ENCODE measurements around the gene SCD5. TPM values are rescaled to one million over a fixed set of nuclear protein-coding genes. Genes with fewer than 3 reads are reported as not detected.

SCD5 gene
- total RNA-seq, 4 donors from 2014 or later, result 0.70 to 5.0 (median 3.0) TPM

GRCh38 chr4:82696117-82696860, 102.3 kb downstream of the SCD5 start:
- Histone ChIP-seq H3K27me3 (no peaks in the 10 kb centered on the region), H3K4me3 (no peak overlapping the region), H3K27ac (no peak overlapping the region), H3K36me3 (no peaks in the 10 kb centered on the region), H3K4me1 (no peaks in the 10 kb centered on the region), H3K9me3 (no peaks in the 10 kb centered on the region)
- TF ChIP-seq POLR2A (IDR thresholded peaks at IDR 0.05), result no peak
- TF ChIP-seq, protein P1, sequence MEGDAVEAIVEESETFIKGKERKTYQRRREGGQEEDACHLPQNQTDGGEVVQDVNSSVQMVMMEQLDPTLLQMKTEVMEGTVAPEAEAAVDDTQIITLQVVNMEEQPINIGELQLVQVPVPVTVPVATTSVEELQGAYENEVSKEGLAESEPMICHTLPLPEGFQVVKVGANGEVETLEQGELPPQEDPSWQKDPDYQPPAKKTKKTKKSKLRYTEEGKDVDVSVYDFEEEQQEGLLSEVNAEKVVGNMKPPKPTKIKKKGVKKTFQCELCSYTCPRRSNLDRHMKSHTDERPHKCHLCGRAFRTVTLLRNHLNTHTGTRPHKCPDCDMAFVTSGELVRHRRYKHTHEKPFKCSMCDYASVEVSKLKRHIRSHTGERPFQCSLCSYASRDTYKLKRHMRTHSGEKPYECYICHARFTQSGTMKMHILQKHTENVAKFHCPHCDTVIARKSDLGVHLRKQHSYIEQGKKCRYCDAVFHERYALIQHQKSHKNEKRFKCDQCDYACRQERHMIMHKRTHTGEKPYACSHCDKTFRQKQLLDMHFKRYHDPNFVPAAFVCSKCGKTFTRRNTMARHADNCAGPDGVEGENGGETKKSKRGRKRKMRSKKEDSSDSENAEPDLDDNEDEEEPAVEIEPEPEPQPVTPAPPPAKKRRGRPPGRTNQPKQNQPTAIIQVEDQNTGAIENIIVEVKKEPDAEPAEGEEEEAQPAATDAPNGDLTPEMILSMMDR (IDR thresholded peaks at IDR 0.05), result no peak
- DNase-seq, result no peak

- H3K36me3 ChIP-seq, result no peaks in the 10 kb centered on the region
- no peak for DNase-seq
- no peaks in the 10 kb centered on the region for H3K4me1 ChIP-seq
- H3K27ac ChIP-seq, result no peak overlapping the region
- no peak overlapping the region for H3K4me3 ChIP-seq
- TF ChIP-seq, protein P1 (IDR thresholded peaks at IDR 0.05), result no peak
- TF ChIP-seq POLR2A (IDR thresholded peaks at IDR 0.05), result no peak
- H3K27me3 ChIP-seq, result no peaks in the 10 kb centered on the region
- H3K9me3 ChIP-seq, result no peaks in the 10 kb centered on the region
Observed at GRCh38 chr4:82694892-82695291, 103.7 kb downstream of the SCD5 start.

- no peaks in the 10 kb centered on the region for H3K27me3 ChIP-seq
- TF ChIP-seq, protein P1 (IDR thresholded peaks at IDR 0.05), result no peak
- no peak for TF ChIP-seq POLR2A (IDR thresholded peaks at IDR 0.05)
- no peaks in the 10 kb centered on the region for H3K9me3 ChIP-seq
- no peak overlapping the region for H3K4me3 ChIP-seq
- DNase-seq, result no peak
- no peak overlapping the region for H3K27ac ChIP-seq
- H3K4me1 ChIP-seq, result no peaks in the 10 kb centered on the region
- H3K36me3 ChIP-seq, result no peaks in the 10 kb centered on the region
Observed at GRCh38 chr4:82694046-82694445, 104.5 kb downstream of the SCD5 start.

- TF ChIP-seq, protein P1 (IDR thresholded peaks at IDR 0.05), result no peak
- no peak for TF ChIP-seq POLR2A (IDR thresholded peaks at IDR 0.05)
- DNase-seq, result no peak
- Histone ChIP-seq H3K27me3 (no peaks in the 10 kb centered on the region), H3K4me3 (no peak overlapping the region), H3K27ac (no peak overlapping the region), H3K4me1 (no peaks in the 10 kb centered on the region), H3K9me3 (no peaks in the 10 kb centered on the region), H3K36me3 (no peaks in the 10 kb centered on the region)
Observed at GRCh38 chr4:82692101-82692780, 106.4 kb downstream of the SCD5 start.

GRCh38 chr4:82691431-82691830, 107.2 kb downstream of the SCD5 start:
- H3K9me3 ChIP-seq, result no peaks in the 10 kb centered on the region
- H3K4me3 ChIP-seq, result no peak overlapping the region
- no peaks in the 10 kb centered on the region for H3K27me3 ChIP-seq
- TF ChIP-seq POLR2A (IDR thresholded peaks at IDR 0.05), result no peak
- TF ChIP-seq, protein P1 (IDR thresholded peaks at IDR 0.05), result no peak
- no peaks in the 10 kb centered on the region for H3K36me3 ChIP-seq
- H3K27ac ChIP-seq, result no peak overlapping the region
- no peaks in the 10 kb centered on the region for H3K4me1 ChIP-seq
- no peak for DNase-seq

Measured in Peyer's patch (tissue), 4 donors.